A549 treated with dexamethasone at 1 μM for 4 hours (cell line): ENCODE measurements around the gene ZNF711. TPM values are rescaled to one million over a fixed set of nuclear protein-coding genes. Genes with fewer than 3 reads are reported as not detected.

ENCODE experiments used
- total RNA-seq: library from RNA; stranded (reverse); fragments of 200-300 nt; extraction: Qiagen RNA extraction; gene quantifications from 5 replicates; pipeline ENCODE4 v1.2.3, GENCODE V29; 2022

ZNF711 gene
- 0.76 to 1.1 TPM (median 0.86 TPM) in 5 replicates for total RNA-seq

DNA sequence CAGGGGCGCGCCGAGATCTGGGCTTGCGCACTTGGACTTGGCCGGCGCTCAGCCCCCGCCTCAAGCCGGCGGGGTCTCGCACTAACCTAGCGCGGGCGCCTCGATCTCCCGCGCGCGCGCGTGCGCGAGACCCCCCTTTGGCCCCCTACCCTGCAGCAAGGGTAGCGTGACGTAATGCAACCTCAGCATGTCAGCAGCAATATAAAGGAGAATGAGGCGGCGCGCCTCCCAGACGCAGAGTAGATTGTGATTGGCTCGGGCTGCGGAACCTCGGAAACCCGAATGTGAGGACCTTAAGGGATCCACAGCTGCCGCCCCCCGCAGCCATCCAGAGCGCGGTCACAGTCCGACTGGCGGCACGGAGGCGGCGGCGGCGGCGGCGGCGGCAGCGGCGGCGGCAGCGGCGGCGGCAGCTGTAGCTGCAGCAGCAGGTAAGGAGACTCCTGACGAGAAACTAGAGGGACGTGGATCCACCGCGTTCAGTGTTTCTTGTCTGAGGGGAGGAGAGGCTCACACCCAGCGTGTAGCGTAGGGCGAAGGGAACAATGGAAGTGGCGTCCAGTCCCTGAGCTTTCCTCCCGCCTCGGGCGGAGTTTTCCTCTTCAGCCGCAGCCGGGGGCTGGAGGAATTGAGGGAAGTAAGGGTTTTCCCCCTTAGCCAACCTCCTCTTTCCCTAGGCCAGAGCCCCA lies at the start of gene ZNF711, which contains the start of gene SATL1:
Gene ZNF711 (plus strand): TSS at position 231 of the 689 bp plus-strand sequence. CDS start 3,582 bp downstream, outside the sequence.
Gene SATL1 (minus strand): TSS at position 19 of the 689 bp plus-strand sequence. CDS start 134,811 bp downstream, outside the sequence.

Other genes with a start within 250 kb of the ZNF711 start
- 7.7 to 11.5 TPM (median 10.8 TPM) in 5 replicates for gene APOOL, start 240.1 kb upstream of the ZNF711 start, total RNA-seq
- 0.02 to 0.03 TPM in 2 of 5 replicates, not detected in the others for gene SATL1, start 212 bp upstream of the ZNF711 start, total RNA-seq
- 2.0 to 3.0 TPM (median 2.4 TPM) in 5 replicates for gene POF1B, start 135.7 kb downstream of the ZNF711 start, total RNA-seq